Gastroesophageal sphincter (tissue), 4 donors: ENCODE data around the gene MEF2D. TPM values are rescaled to one million over a fixed set of nuclear protein-coding genes. Genes with fewer than 3 reads are reported as not detected.

Source experiments
- ATAC-seq: fragments of 150-250 bp; one replicate; pipeline ENCODE4 v1.9.1; 2016; ENCODE audit warnings: mild to moderate bottlenecking, moderate library complexity
- H3K27ac ChIP-seq, 4 donors: fragments of 200-600 bp; sonication (generic) in 3 of 4; 1 replicate in 3 of 4; 2 replicates in 1 of 4; pipeline ENCODE4 v1.5.1; 2016 to 2019
- H3K27me3 ChIP-seq: fragments of 200-600 bp; sonication (generic); one replicate; pipeline ENCODE4 v1.5.1; 2019
- H3K36me3 ChIP-seq, 2 donors: fragments of 200-600 bp; sonication (generic); one replicate each; pipeline ENCODE4 v1.5.1; 2019; ENCODE audit warnings: control low read depth in 1 of 2
- H3K4me1 ChIP-seq, 3 donors: fragments of 200-600 bp; sonication (generic); 1 replicate in 2 of 3; 2 replicates in 1 of 3; pipeline ENCODE4 v1.5.1; 2016 to 2019; ENCODE audit warnings: control low read depth in 2 of 3
- H3K4me3 ChIP-seq, 2 donors: fragments of 200-600 bp; sonication (generic); one replicate each; pipeline ENCODE4 v1.5.1; 2019; ENCODE audit warnings: mild to moderate bottlenecking in 1 of 2, moderate library complexity in 1 of 2
- H3K9me3 ChIP-seq, 3 donors: fragments of 200-600 bp; sonication (generic); one replicate each; pipeline ENCODE4 v1.5.1; 2017 to 2019; ENCODE audit warnings: control low read depth in 2 of 3
- CTCF ChIP-seq, 4 experiments: fragments of 200-600 bp in 2 of 4; fragments of 450-650 bp in 2 of 4; sonication (generic) in 1 of 4; IDR thresholded peaks; one replicate each; pipeline ENCODE4 v1.5.1; 2017 to 2019; ENCODE audit warnings: antibody characterized with exemption in 4 of 4, mild to moderate bottlenecking in 2 of 4, moderate library complexity in 2 of 4
- EP300 ChIP-seq: sonication (generic); formaldehyde crosslinking; IDR thresholded peaks from one replicate; pipeline ENCODE4 v1.6.1; 2017; ENCODE audit warnings: antibody characterized with exemption, mild to moderate bottlenecking
- POLR2A ChIP-seq, 2 donors: fragments of 450-650 bp; IDR thresholded peaks; one replicate each; pipeline ENCODE4 v1.6.1; 2017; ENCODE audit warnings: antibody characterized with exemption in 2 of 2, mild to moderate bottlenecking in 2 of 2, moderate library complexity in 1 of 2
- POLR2AphosphoS5 ChIP-seq: sonication (generic); formaldehyde crosslinking; IDR thresholded peaks from one replicate; pipeline ENCODE4 v1.6.1; 2017; ENCODE audit warnings: antibody characterized with exemption
- WGBS, 2 donors: methylation state at CpG; one replicate each; pipeline ENCODE4 v1.1.5; 2018; ENCODE audit warnings: low coverage in 1 of 2; 5-methylcytosine and 5-hydroxymethylcytosine counted together
- total RNA-seq, 4 donors: library from RNA; depleted of rRNA; stranded (reverse); fragments of >200 nt; gene quantifications; one replicate each; pipeline ENCODE4 v1.1.0, GENCODE V29; 2016

The MEF2D gene
- total RNA-seq, 4 donors from 2014 or later, result 49.0 to 94.3 (median 67.1) TPM

DNA sequence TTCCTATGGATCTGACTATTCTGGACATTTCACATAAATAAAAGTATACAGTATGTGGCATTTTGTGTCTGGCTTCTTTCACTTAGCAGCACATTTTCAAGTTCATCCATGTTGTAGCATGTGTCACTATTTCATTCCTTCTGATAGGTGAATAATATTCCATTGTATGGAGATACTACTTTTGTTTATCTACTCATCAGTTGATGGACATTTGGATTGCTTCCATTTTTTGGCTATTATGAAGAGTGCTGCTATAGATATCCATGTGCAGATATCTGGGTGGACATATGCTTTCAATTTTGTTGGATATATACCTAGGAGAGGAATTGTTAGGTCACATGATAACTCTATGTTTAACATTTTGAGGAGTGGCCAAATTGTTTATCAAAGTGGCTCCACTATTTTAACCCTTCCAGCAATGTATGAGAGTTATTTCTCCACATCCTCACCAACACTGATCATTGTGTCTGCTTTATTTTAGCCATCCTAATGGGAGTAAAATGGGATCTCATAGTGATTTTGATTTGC is 21.9 kb upstream of the MEF2D start:
- no peaks in the 10 kb centered on the region for H3K27me3 ChIP-seq
- TF ChIP-seq CTCF (IDR thresholded peaks at IDR 0.05) (no peak), POLR2AphosphoS5 (no peak), POLR2A (IDR thresholded peaks at IDR 0.05) (no peak), EP300 (no peak)
- H3K27ac ChIP-seq, result no peak overlapping the region
- H3K4me1 ChIP-seq, result no peaks in the 10 kb centered on the region
- no peaks in the 10 kb centered on the region for H3K9me3 ChIP-seq
- no peak for ATAC-seq
- no peak overlapping the region for H3K4me3 ChIP-seq
- H3K36me3 ChIP-seq, result no peaks in the 10 kb centered on the region

DNA sequence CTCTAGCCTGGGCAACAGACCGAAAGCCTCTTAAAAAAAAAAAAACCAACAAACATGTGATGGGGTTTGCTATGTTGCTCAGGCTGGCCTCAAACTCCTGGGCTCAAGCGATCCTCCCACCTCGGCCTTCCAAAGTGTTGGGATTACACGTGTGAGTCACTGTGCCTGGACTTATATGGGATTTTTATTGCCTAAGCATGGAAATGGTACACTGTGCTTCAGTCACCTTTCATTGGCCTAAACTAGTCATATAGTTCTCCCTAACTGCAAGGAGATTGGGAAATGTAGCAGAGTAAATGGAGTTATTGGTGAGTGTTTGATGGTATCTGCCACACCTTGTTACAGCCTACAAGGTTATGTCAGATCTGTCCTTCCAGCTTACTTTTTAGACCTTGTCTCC is 17.2 kb upstream of the MEF2D start:
- no peak for ATAC-seq

DNA sequence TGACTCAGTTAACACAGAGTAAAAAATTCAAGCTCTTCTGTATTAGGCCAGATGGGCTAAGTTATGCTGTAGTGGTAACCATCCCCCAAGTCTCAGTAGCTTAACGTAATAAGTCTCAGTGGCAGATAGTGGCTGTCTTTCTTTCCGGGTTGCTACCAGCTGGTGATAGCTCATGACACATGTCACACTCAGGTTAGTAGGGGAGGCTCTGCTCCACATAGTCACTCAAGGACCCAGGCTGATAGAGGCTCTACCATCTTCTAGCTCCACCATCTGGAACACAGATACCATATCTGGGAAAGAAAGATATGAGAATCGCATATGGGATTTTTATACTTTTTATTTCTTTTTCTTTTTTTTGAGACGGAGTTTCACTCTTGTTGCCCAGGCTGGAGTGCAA is 16.2 kb upstream of the MEF2D start:
- no peak for ATAC-seq
- no peaks in the 10 kb centered on the region for H3K36me3 ChIP-seq
- no peak overlapping the region for H3K4me3 ChIP-seq
- H3K4me1 ChIP-seq, result peaks cover 0 to 20% (median 4%) of the 10 kb centered on the region in 3 donors
- H3K27me3 ChIP-seq, result no peaks in the 10 kb centered on the region
- WGBS, 2 donors, result 88 to 95% methylated on average over 4 of the region's 4 CpGs
- no peak overlapping the region for H3K27ac ChIP-seq
- no peaks in the 10 kb centered on the region for H3K9me3 ChIP-seq
- TF ChIP-seq POLR2A (IDR thresholded peaks at IDR 0.05) (no peak), POLR2AphosphoS5 (no peak), CTCF (IDR thresholded peaks at IDR 0.05) (no peak), EP300 (no peak)

More for the DNA sequence above, 17.2 kb upstream of the MEF2D start:
- peaks cover 0 to 10% (median 3%) of the 10 kb centered on the region in 3 donors for H3K4me1 ChIP-seq
- no peak for TF ChIP-seq EP300
- no peak for TF ChIP-seq POLR2AphosphoS5
- no peak for TF ChIP-seq POLR2A (IDR thresholded peaks at IDR 0.05)
- TF ChIP-seq CTCF (IDR thresholded peaks at IDR 0.05), result no peak
- H3K4me3 ChIP-seq, result no peak overlapping the region
- H3K9me3 ChIP-seq, result no peaks in the 10 kb centered on the region
- H3K27ac ChIP-seq, result no peak overlapping the region
- no peaks in the 10 kb centered on the region for H3K27me3 ChIP-seq
- WGBS, 2 donors, result 59 to 82% methylated on average over 2 to 4 of the region's 4 CpGs
- no peaks in the 10 kb centered on the region for H3K36me3 ChIP-seq

DNA sequence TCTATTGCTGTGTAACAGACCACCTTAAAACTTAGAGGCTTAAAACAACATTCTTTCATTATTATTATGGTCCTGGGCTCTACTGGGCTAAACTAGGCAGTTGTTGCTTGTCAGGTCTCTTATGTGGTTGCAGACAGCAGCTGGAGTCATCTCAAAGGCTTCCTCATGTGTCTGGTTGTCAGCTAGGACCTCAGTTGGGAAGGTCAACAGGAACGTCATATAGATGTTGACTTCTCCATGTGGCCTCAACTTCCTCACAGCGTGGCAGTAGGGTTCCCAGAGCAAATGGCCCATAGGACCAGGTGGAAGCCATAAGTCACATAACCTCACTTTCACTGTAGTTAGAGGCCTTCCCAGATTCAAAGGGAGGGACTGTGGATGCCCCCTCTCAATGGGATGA is 15.4 kb upstream of the MEF2D start:
- H3K9me3 ChIP-seq, result no peaks in the 10 kb centered on the region
- H3K27me3 ChIP-seq, result no peaks in the 10 kb centered on the region
- no peak for TF ChIP-seq POLR2A (IDR thresholded peaks at IDR 0.05)
- no peak for TF ChIP-seq CTCF (IDR thresholded peaks at IDR 0.05)
- TF ChIP-seq EP300, result no peak
- TF ChIP-seq POLR2AphosphoS5, result no peak
- H3K27ac ChIP-seq, result no peak overlapping the region
- peaks cover 2 to 28% (median 10%) of the 10 kb centered on the region in 3 donors for H3K4me1 ChIP-seq
- H3K4me3 ChIP-seq, result no peak overlapping the region
- WGBS, 2 donors, result 50 to 57% methylated on average over 2 of the region's 2 CpGs
- H3K36me3 ChIP-seq, result no peaks in the 10 kb centered on the region
- no peak for ATAC-seq

- Histone ChIP-seq H3K9me3 (no peaks in the 10 kb centered on the region), H3K4me3 (no peak overlapping the region), H3K27ac (peak overlapping the region in 3 of 4 donors; percentile 75 to 100 (median 99)), H3K36me3 (no peaks in the 10 kb centered on the region), H3K4me1 (peaks cover 22 to 56% (median 31%) of the 10 kb centered on the region in 3 donors), H3K27me3 (no peaks in the 10 kb centered on the region)
- no CpG with 5 or more reads among the region's 9 CpGs for WGBS, 2 donors
- ATAC-seq, result no peak
- TF ChIP-seq POLR2AphosphoS5, result no peak
- no peak for TF ChIP-seq POLR2A (IDR thresholded peaks at IDR 0.05)
- TF ChIP-seq EP300, result no peak
- no peak for TF ChIP-seq CTCF (IDR thresholded peaks at IDR 0.05)
Measured at GRCh38 chr1:156513185-156513584, 12.6 kb upstream of the MEF2D start.
